ENCODE data around the gene LRRC28. TPM values are rescaled to one million over a fixed set of nuclear protein-coding genes. Genes with fewer than 3 reads are reported as not detected.
"Not testable (repeated sequence)": the region's sequence is repeated elsewhere in the genome, so short reads cannot be mapped to it uniquely, and the experiment has no call there.

Gene LRRC28
- total and polyA plus RNA-seq, 9 of the 15 experiments (the other 6 are each of a cell fraction or from before 2014, with no cell fraction given): 5.5 to 17.4 (median 7.9) TPM

- POLR2A ChIA-PET; H3K79me2 ChIP-seq (ENCODE audit: control insufficient read depth, insufficient read depth, low read length); H3K4me3 ChIP-seq; H3K4me1 ChIP-seq (replicated peaks in 1 of 2; ENCODE audit: control insufficient read depth in 2 of 2, insufficient read depth in 2 of 2, low read length in 2 of 2); H3K4me2 ChIP-seq (ENCODE audit: insufficient read depth, low read length); ATAC-seq; H3K36me3 ChIP-seq (ENCODE audit: control insufficient read depth, insufficient read depth, low read length); H3K9me3 ChIP-seq (replicated peaks; ENCODE audit: control insufficient read depth, insufficient read depth, low read depth, low read length); H3K9me1 ChIP-seq (ENCODE audit: control insufficient read depth, insufficient read depth, low read length); H2AFZ ChIP-seq (ENCODE audit: low read depth, low read length); H4K20me1 ChIP-seq (replicated peaks; ENCODE audit: control insufficient read depth, insufficient read depth, low read length); DNase-seq (ENCODE audit: extremely low read depth in 1 of 4, low spot score in 3 of 4); BruUV-seq (replicated peaks); H3K27ac ChIP-seq (ENCODE audit: extremely low read depth, low read depth, low read length); CTCF ChIA-PET (ENCODE audit: low intra/inter-chr PET ratio); H3K9ac ChIP-seq (ENCODE audit: insufficient read depth in 1 of 2, low read depth in 2 of 2, low read length in 2 of 2); in situ Hi-C loops (cut with MboI); FAIRE-seq: not testable (repeated sequence)
- TF ChIP-seq ZNF766 (CRISPR knock-in tag; conservative IDR thresholded peaks at IDR 0.05): 0 out of 2 replicates have a peak, but pooled peaks have one; percentile 21
- H3K27me3 ChIP-seq (ENCODE audit: control insufficient read depth in 2 of 2, insufficient read depth in 2 of 2, low read length in 2 of 2): peaks cover 8 to 39% of the 10 kb centered on the region in 2 experiments; a peak in 4 of 5 replicates
- intact Hi-C loops (cut with micrococcal nuclease): loop anchor here (10.0 kb wide), 2 partner anchors 304 to 514 kb away; no protein-coding TSS in a partner anchor
- 18% methylated on average over 4 of the region's 4 CpGs for WGBS (ENCODE audit: insufficient coverage, low coverage, missing lambda C conversion rate)
These were observed 149.9 kb downstream of the LRRC28 start for GRCh38 chr15:99401216-99401615.

GRCh38 chr15:99402014-99402729 lies 150.9 kb downstream of the LRRC28 start:
- Histone ChIP-seq H3K9ac (ENCODE audit: insufficient read depth in 1 of 2, low read depth in 2 of 2, low read length in 2 of 2) (no peak overlapping the region), H3K4me3 (no peak overlapping the region), H3K4me1 (replicated peaks in 1 of 2; ENCODE audit: control insufficient read depth in 2 of 2, insufficient read depth in 2 of 2, low read length in 2 of 2) (no peaks in the 10 kb centered on the region), H3K27me3 (ENCODE audit: control insufficient read depth in 2 of 2, insufficient read depth in 2 of 2, low read length in 2 of 2) (peaks cover 12 to 46% of the 10 kb centered on the region in 2 experiments; a peak in 4 of 5 replicates), H3K27ac (ENCODE audit: extremely low read depth, low read depth, low read length) (no peak overlapping the region), H3K9me3 (replicated peaks; ENCODE audit: control insufficient read depth, insufficient read depth, low read depth, low read length) (no peaks in the 10 kb centered on the region), H3K36me3 (ENCODE audit: control insufficient read depth, insufficient read depth, low read length) (no peaks in the 10 kb centered on the region), H2AFZ (ENCODE audit: low read depth, low read length) (no peak overlapping the region), H3K4me2 (ENCODE audit: insufficient read depth, low read length) (no peak overlapping the region), H4K20me1 (replicated peaks; ENCODE audit: control insufficient read depth, insufficient read depth, low read length) (no peaks in the 10 kb centered on the region), H3K79me2 (ENCODE audit: control insufficient read depth, insufficient read depth, low read length) (no peaks in the 10 kb centered on the region), H3K9me1 (ENCODE audit: control insufficient read depth, insufficient read depth, low read length) (no peaks in the 10 kb centered on the region)
- BruUV-seq (replicated peaks): no TSS peak
- in situ Hi-C loops (cut with MboI): no loop called here
- ChIA-PET POLR2A (no interaction called here), CTCF (ENCODE audit: low intra/inter-chr PET ratio) (no interaction called here)
- no peak for ATAC-seq
- intact Hi-C loops (cut with micrococcal nuclease): loop anchor here (10.0 kb wide), 2 partner anchors 303 to 513 kb away; no protein-coding TSS in a partner anchor
- DNase-seq (ENCODE audit: extremely low read depth in 1 of 4, low spot score in 3 of 4): no peak
- 9% methylated on average over 11 of the region's 13 CpGs for WGBS (ENCODE audit: insufficient coverage, low coverage, missing lambda C conversion rate)
- FAIRE-seq: no peak
- TF ChIP-seq POLR3A (IDR thresholded peaks at IDR 0.05; ENCODE audit: borderline replicate concordance, extremely low read depth, insufficient read depth, insufficient read length) (no peak), SMARCE1 (IDR thresholded peaks at IDR 0.05) (no peak), EP300 (IDR thresholded peaks at IDR 0.05; ENCODE audit: low read length) (no peak), RB1 (IDR thresholded peaks at IDR 0.05; ENCODE audit: low read depth) (no peak), CBX2 (IDR thresholded peaks at IDR 0.05; ENCODE audit: insufficient read depth, low read length, poor library complexity, severe bottlenecking) (no peak), CREM (IDR thresholded peaks at IDR 0.05; ENCODE audit: low read depth) (no peak), PKNOX1 (IDR thresholded peaks at IDR 0.05) (no peak), PURB (CRISPR knock-in tag; IDR thresholded peaks at IDR 0.05; ENCODE audit: low read depth) (no peak)
- TF ChIP-seq, protein P1, sequence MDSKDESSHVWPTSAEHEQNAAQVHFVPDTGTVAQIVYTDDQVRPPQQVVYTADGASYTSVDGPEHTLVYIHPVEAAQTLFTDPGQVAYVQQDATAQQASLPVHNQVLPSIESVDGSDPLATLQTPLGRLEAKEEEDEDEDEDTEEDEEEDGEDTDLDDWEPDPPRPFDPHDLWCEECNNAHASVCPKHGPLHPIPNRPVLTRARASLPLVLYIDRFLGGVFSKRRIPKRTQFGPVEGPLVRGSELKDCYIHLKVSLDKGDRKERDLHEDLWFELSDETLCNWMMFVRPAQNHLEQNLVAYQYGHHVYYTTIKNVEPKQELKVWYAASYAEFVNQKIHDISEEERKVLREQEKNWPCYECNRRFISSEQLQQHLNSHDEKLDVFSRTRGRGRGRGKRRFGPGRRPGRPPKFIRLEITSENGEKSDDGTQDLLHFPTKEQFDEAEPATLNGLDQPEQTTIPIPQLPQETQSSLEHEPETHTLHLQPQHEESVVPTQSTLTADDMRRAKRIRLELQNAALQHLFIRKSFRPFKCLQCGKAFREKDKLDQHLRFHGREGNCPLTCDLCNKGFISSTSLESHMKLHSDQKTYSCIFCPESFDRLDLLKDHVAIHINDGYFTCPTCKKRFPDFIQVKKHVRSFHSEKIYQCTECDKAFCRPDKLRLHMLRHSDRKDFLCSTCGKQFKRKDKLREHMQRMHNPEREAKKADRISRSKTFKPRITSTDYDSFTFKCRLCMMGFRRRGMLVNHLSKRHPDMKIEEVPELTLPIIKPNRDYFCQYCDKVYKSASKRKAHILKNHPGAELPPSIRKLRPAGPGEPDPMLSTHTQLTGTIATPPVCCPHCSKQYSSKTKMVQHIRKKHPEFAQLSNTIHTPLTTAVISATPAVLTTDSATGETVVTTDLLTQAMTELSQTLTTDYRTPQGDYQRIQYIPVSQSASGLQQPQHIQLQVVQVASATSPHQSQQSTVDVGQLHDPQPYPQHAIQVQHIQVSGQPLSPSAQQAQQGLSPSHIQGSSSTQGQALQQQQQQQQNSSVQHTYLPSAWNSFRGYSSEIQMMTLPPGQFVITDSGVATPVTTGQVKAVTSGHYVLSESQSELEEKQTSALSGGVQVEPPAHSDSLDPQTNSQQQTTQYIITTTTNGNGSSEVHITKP (IDR thresholded peaks at IDR 0.05; ENCODE audit: partially characterized antibody): no peak

Data from K562 (cell line).